HepG2 (cell line): Measurements from ENCODE around the gene AANAT. TPM values are rescaled to one million over a fixed set of nuclear protein-coding genes. Genes with fewer than 3 reads are reported as not detected.

Source experiments
- CEBPB ChIP-seq: IDR thresholded peaks from 2 replicates; pipeline ENCODE4 v1.6.1; 2011; ENCODE audit warnings: low read depth, low read length, improper control_type of control experiment, borderline replicate concordance
- KDM5B ChIP-seq: sonication (generic); formaldehyde crosslinking; IDR thresholded peaks from 2 replicates; pipeline ENCODE4 v1.4.0; 2020; ENCODE audit warnings: missing genetic modification reagents, mild to moderate bottlenecking, borderline replicate concordance
- KDM6A ChIP-seq: IDR thresholded peaks from 2 replicates; pipeline ENCODE4 v1.6.1; 2016; ENCODE audit warnings: low read depth
- LBX2 ChIP-seq: sonication (generic); formaldehyde crosslinking; IDR thresholded peaks from 2 replicates; pipeline ENCODE4 v1.5.0; 2020; ENCODE audit warnings: missing genetic modification reagents, mild to moderate bottlenecking, borderline replicate concordance
- MTERF4 ChIP-seq: sonication (generic); formaldehyde crosslinking; IDR thresholded peaks from 2 replicates; pipeline ENCODE4 v1.8.0; 2023; ENCODE audit warnings: mild to moderate bottlenecking, missing genetic modification reagents
- NR3C1 ChIP-seq: sonication (generic); formaldehyde crosslinking; IDR thresholded peaks from 2 replicates; pipeline ENCODE4 v1.4.0; 2020; ENCODE audit warnings: missing genetic modification reagents
- ONECUT2 ChIP-seq: sonication (generic); formaldehyde crosslinking; IDR thresholded peaks from 2 replicates; pipeline ENCODE4 v1.4.0; 2020; ENCODE audit warnings: missing genetic modification reagents
- RARG ChIP-seq: sonication (generic); formaldehyde crosslinking; IDR thresholded peaks from 2 replicates; pipeline ENCODE4 v1.4.0; 2020; ENCODE audit warnings: low read depth, mild to moderate bottlenecking, missing genetic modification reagents
- RNF2 ChIP-seq: fragments of 450-650 bp; conservative IDR thresholded peaks from 2 replicates; pipeline ENCODE4 v1.6.1; 2016; ENCODE audit warnings: low read depth
- SIX4 ChIP-seq: sonication (generic); formaldehyde crosslinking; IDR thresholded peaks from 2 replicates; pipeline ENCODE4 v1.4.0; 2020; ENCODE audit warnings: missing genetic modification reagents
- SNAI1 ChIP-seq: sonication (generic); formaldehyde crosslinking; IDR thresholded peaks from 2 replicates; pipeline ENCODE4 v1.5.0; 2020; ENCODE audit warnings: mild to moderate bottlenecking, missing genetic modification reagents, borderline replicate concordance
- SP5 ChIP-seq: IDR thresholded peaks from 2 replicates; pipeline ENCODE4 v1.6.1; 2016; ENCODE audit warnings: low read depth, borderline replicate concordance
- U2AF2 ChIP-seq: fragments of 200-400 bp; formaldehyde crosslinking; IDR thresholded peaks from 2 replicates; pipeline ENCODE4 v1.6.1; 2017; ENCODE audit warnings: low read depth, mild to moderate bottlenecking, low read length
- USF2 ChIP-seq, 2 experiments: sonication (generic) in 1 of 2; formaldehyde crosslinking in 1 of 2; IDR thresholded peaks; 2 replicates each; pipeline versions ENCODE4 v1.5.1 to v1.6.1; 2011 to 2020; ENCODE audit warnings: borderline replicate concordance in 1 of 2, low read depth in 1 of 2, low read length in 1 of 2, mild to moderate bottlenecking in 1 of 2, missing genetic modification reagents in 1 of 2, moderate library complexity in 1 of 2
- ZNF343 ChIP-seq: sonication (generic); formaldehyde crosslinking; IDR thresholded peaks from 2 replicates; pipeline ENCODE4 v1.4.0; 2020; ENCODE audit warnings: mild to moderate bottlenecking, missing genetic modification reagents
- ZNF772 ChIP-seq: sonication (generic); formaldehyde crosslinking; IDR thresholded peaks from 2 replicates; pipeline ENCODE4 v1.5.0; 2020; ENCODE audit warnings: mild to moderate bottlenecking, missing genetic modification reagents
- ZNF773 ChIP-seq: sonication (generic); formaldehyde crosslinking; IDR thresholded peaks from 2 replicates; pipeline ENCODE4 v1.4.0; 2020; ENCODE audit warnings: missing genetic modification reagents, borderline replicate concordance
- polyA plus RNA-seq, 8 experiments: library from polyadenylated mRNA; depleted of rRNA in 3 of 8; stranded (reverse) in 7 of 8; unstranded in 1 of 8; fragments of >200 nt; fragmentation: Illumina TruSeq in 4 of 8; extraction: Trizol in 4 of 8; gene quantifications; 2 replicates each; pipeline versions ENCODE4 v1.2.1 to v1.2.3, GENCODE V29; 2011 to 2016; ENCODE audit warnings: low read depth in 4 of 8, missing spikeins in 1 of 8, mixed read lengths in 1 of 8; ENCODE audit not compliant: insufficient read depth in 1 of 8
- total RNA-seq, 5 experiments: library from RNA; depleted of rRNA; stranded (reverse); fragments of >200 nt; fragmentation: Illumina TruSeq; extraction: Trizol; gene quantifications; 2 replicates each; pipeline ENCODE4 v1.2.3, GENCODE V29; 2016; ENCODE audit warnings: low read depth in 1 of 5
- TF ChIP-seq, protein P1 (sequence below): sonication (generic); formaldehyde crosslinking; IDR thresholded peaks from 2 replicates; pipeline ENCODE4 v1.5.0; 2020; ENCODE audit warnings: missing genetic modification reagents
- TF ChIP-seq, protein P2 (sequence below): sonication (generic); formaldehyde crosslinking; IDR thresholded peaks from 2 replicates; pipeline ENCODE4 v1.4.0; 2020; ENCODE audit warnings: mild to moderate bottlenecking, missing genetic modification reagents

The AANAT gene
- total and polyA plus RNA-seq, 2 of the 13 experiments (the other 11 are each of a cell fraction or from before 2014, with no cell fraction given), result 0.07 TPM; not detected in 1

- TF ChIP-seq RNF2 (peak; percentile 93), USF2 (IDR thresholded peaks at IDR 0.05; ENCODE audit: low read depth, low read length) (no peak), USF2 (CRISPR knock-in tag; IDR thresholded peaks at IDR 0.05; ENCODE audit: borderline replicate concordance) (no peak), RARG (0 out of 2 replicates have a peak, but pooled peaks have one; percentile 73), MTERF4 (CRISPR knock-in tag) (peak; percentile 58), CEBPB (no peak), SP5 (CRISPR knock-in tag) (no peak), ONECUT2 (CRISPR knock-in tag) (no peak), ZNF343 (peak; percentile 95), SNAI1 (CRISPR knock-in tag) (no peak), KDM6A (CRISPR knock-in tag) (peak; percentile 28; the same call in 1 of the 2 replicates), LBX2 (CRISPR knock-in tag) (peak; percentile 91), KDM5B (CRISPR knock-in tag) (peak; percentile 40; the same call in 1 of the 2 replicates), SIX4 (CRISPR knock-in tag) (0 out of 2 replicates have a peak, but pooled peaks have one; percentile 16), ZNF773 (CRISPR knock-in tag) (0 out of 2 replicates have a peak, but pooled peaks have one; percentile 67), ZNF772 (CRISPR knock-in tag) (no peak; the same call in 1 of the 2 replicates), NR3C1 (CRISPR knock-in tag) (no peak), U2AF2 (no peak)
- TF ChIP-seq, protein P1, sequence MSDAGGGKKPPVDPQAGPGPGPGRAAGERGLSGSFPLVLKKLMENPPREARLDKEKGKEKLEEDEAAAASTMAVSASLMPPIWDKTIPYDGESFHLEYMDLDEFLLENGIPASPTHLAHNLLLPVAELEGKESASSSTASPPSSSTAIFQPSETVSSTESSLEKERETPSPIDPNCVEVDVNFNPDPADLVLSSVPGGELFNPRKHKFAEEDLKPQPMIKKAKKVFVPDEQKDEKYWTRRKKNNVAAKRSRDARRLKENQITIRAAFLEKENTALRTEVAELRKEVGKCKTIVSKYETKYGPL (CRISPR knock-in tag), result no peak
- TF ChIP-seq, protein P2, sequence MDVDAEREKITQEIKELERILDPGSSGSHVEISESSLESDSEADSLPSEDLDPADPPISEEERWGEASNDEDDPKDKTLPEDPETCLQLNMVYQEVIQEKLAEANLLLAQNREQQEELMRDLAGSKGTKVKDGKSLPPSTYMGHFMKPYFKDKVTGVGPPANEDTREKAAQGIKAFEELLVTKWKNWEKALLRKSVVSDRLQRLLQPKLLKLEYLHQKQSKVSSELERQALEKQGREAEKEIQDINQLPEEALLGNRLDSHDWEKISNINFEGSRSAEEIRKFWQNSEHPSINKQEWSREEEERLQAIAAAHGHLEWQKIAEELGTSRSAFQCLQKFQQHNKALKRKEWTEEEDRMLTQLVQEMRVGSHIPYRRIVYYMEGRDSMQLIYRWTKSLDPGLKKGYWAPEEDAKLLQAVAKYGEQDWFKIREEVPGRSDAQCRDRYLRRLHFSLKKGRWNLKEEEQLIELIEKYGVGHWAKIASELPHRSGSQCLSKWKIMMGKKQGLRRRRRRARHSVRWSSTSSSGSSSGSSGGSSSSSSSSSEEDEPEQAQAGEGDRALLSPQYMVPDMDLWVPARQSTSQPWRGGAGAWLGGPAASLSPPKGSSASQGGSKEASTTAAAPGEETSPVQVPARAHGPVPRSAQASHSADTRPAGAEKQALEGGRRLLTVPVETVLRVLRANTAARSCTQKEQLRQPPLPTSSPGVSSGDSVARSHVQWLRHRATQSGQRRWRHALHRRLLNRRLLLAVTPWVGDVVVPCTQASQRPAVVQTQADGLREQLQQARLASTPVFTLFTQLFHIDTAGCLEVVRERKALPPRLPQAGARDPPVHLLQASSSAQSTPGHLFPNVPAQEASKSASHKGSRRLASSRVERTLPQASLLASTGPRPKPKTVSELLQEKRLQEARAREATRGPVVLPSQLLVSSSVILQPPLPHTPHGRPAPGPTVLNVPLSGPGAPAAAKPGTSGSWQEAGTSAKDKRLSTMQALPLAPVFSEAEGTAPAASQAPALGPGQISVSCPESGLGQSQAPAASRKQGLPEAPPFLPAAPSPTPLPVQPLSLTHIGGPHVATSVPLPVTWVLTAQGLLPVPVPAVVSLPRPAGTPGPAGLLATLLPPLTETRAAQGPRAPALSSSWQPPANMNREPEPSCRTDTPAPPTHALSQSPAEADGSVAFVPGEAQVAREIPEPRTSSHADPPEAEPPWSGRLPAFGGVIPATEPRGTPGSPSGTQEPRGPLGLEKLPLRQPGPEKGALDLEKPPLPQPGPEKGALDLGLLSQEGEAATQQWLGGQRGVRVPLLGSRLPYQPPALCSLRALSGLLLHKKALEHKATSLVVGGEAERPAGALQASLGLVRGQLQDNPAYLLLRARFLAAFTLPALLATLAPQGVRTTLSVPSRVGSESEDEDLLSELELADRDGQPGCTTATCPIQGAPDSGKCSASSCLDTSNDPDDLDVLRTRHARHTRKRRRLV (CRISPR knock-in tag), result no peak
Observed at GRCh38 chr17:76497979-76498875, 30.8 kb downstream of the AANAT start (continued).
